ENCODE measurements around the gene ASTN2. TPM values are rescaled to one million over a fixed set of nuclear protein-coding genes. Genes with fewer than 3 reads are reported as not detected.

Gene ASTN2
- total RNA-seq, 1 donor from 2014 or later = 13.6 TPM

GRCh38 chr9:116700882-116701865 lies 713.7 kb downstream of the ASTN2 start:
- Histone ChIP-seq H3K4me3 (ENCODE audit: insufficient read depth, low read depth, low read length) (no peak overlapping the region), H3K36me3 (ENCODE audit: insufficient read depth, low read length) (peaks cover 33% of the 10 kb centered on the region), H3K4me2 (ENCODE audit: low read length) (no peak overlapping the region), H3K9ac (ENCODE audit: low read length) (no peak overlapping the region), H3K9me3 (ENCODE audit: insufficient read depth, low read depth, low read length) (no peaks in the 10 kb centered on the region), H3K4me1 (ENCODE audit: insufficient read depth, low read length) (peaks cover 17% of the 10 kb centered on the region), H3K79me2 (ENCODE audit: insufficient read depth, low read length) (peaks cover 55% of the 10 kb centered on the region), H3K27ac (ENCODE audit: low read depth, low read length) (no peak overlapping the region), H4K20me1 (ENCODE audit: insufficient read depth, low read length) (peaks cover 66% of the 10 kb centered on the region), H2AFZ (ENCODE audit: low read depth, low read length) (no peak overlapping the region), H3K27me3 (ENCODE audit: insufficient read depth, low read length) (no peaks in the 10 kb centered on the region)
- peak overlapping the region; percentile 49 for H3K27ac Mint-ChIP-seq (ENCODE audit: unreplicated experiment)
- FAIRE-seq (peak; percentile 64), DNase-seq (ENCODE audit: low read depth) (no peak)
- H3K9me3 Mint-ChIP-seq (ENCODE audit: unreplicated experiment) = no peaks in the 10 kb centered on the region
- TF ChIP-seq CTCF (IDR thresholded peaks at IDR 0.05; ENCODE audit: insufficient read depth, low read depth, low read length) (no peak), EZH2 (IDR thresholded peaks at IDR 0.05; ENCODE audit: insufficient read depth, low read length) (no peak)
- H3K27me3 Mint-ChIP-seq (ENCODE audit: low read depth, unreplicated experiment) = no peaks in the 10 kb centered on the region
- H3K4me1 Mint-ChIP-seq (ENCODE audit: low read depth, unreplicated experiment) = peaks cover 14% of the 10 kb centered on the region
- no peak overlapping the region for H3K4me3 Mint-ChIP-seq (ENCODE audit: unreplicated experiment)
- H3K36me3 Mint-ChIP-seq (ENCODE audit: low read depth, unreplicated experiment) = peaks cover 27% of the 10 kb centered on the region

- no peak for TF ChIP-seq CTCF (IDR thresholded peaks at IDR 0.05; ENCODE audit: insufficient read depth, low read depth, low read length)
- no peak for TF ChIP-seq EZH2 (IDR thresholded peaks at IDR 0.05; ENCODE audit: insufficient read depth, low read length)
- H3K4me1 ChIP-seq (ENCODE audit: insufficient read depth, low read length) = peaks cover 17% of the 10 kb centered on the region
- H3K4me3 Mint-ChIP-seq (ENCODE audit: unreplicated experiment) = no peak overlapping the region
- peaks cover 27% of the 10 kb centered on the region for H3K36me3 Mint-ChIP-seq (ENCODE audit: low read depth, unreplicated experiment)
- DNase-seq (ENCODE audit: low read depth) (no peak), FAIRE-seq (peak; percentile 39)
- no peak overlapping the region for H2AFZ ChIP-seq (ENCODE audit: low read depth, low read length)
- H3K9me3 Mint-ChIP-seq (ENCODE audit: unreplicated experiment) = no peaks in the 10 kb centered on the region
- peaks cover 64% of the 10 kb centered on the region for H3K79me2 ChIP-seq (ENCODE audit: insufficient read depth, low read length)
- peaks cover 14% of the 10 kb centered on the region for H3K4me1 Mint-ChIP-seq (ENCODE audit: low read depth, unreplicated experiment)
- no peaks in the 10 kb centered on the region for H3K9me3 ChIP-seq (ENCODE audit: insufficient read depth, low read depth, low read length)
- no peak overlapping the region for H3K27ac Mint-ChIP-seq (ENCODE audit: unreplicated experiment)
- peaks cover 66% of the 10 kb centered on the region for H4K20me1 ChIP-seq (ENCODE audit: insufficient read depth, low read length)
- no peak overlapping the region for H3K4me2 ChIP-seq (ENCODE audit: low read length)
- H3K27me3 ChIP-seq (ENCODE audit: insufficient read depth, low read length) = no peaks in the 10 kb centered on the region
- peaks cover 33% of the 10 kb centered on the region for H3K36me3 ChIP-seq (ENCODE audit: insufficient read depth, low read length)
- no peak overlapping the region for H3K9ac ChIP-seq (ENCODE audit: low read length)
- no peak overlapping the region for H3K4me3 ChIP-seq (ENCODE audit: insufficient read depth, low read depth, low read length)
- no peaks in the 10 kb centered on the region for H3K27me3 Mint-ChIP-seq (ENCODE audit: low read depth, unreplicated experiment)
- no peak overlapping the region for H3K27ac ChIP-seq (ENCODE audit: low read depth, low read length)
Observed at GRCh38 chr9:116700279-116700678, 714.6 kb downstream of the ASTN2 start.

- H2AFZ ChIP-seq (ENCODE audit: low read depth, low read length) = no peak overlapping the region
- H3K79me2 ChIP-seq (ENCODE audit: insufficient read depth, low read length) = peaks cover 82% of the 10 kb centered on the region
- H3K4me3 ChIP-seq (ENCODE audit: insufficient read depth, low read depth, low read length) = no peak overlapping the region
- FAIRE-seq (no peak), DNase-seq (ENCODE audit: low read depth) (no peak)
- Mint-ChIP-seq H3K4me1 (ENCODE audit: low read depth, unreplicated experiment) (peaks cover 27% of the 10 kb centered on the region), H3K9me3 (ENCODE audit: unreplicated experiment) (no peaks in the 10 kb centered on the region), H3K27ac (ENCODE audit: unreplicated experiment) (no peak overlapping the region), H3K4me3 (ENCODE audit: unreplicated experiment) (no peak overlapping the region), H3K27me3 (ENCODE audit: low read depth, unreplicated experiment) (no peaks in the 10 kb centered on the region), H3K36me3 (ENCODE audit: low read depth, unreplicated experiment) (peaks cover 27% of the 10 kb centered on the region)
- H3K27ac ChIP-seq (ENCODE audit: low read depth, low read length) = peak overlapping the region; percentile 16
- no peaks in the 10 kb centered on the region for H3K27me3 ChIP-seq (ENCODE audit: insufficient read depth, low read length)
- H3K9me3 ChIP-seq (ENCODE audit: insufficient read depth, low read depth, low read length) = no peaks in the 10 kb centered on the region
- H4K20me1 ChIP-seq (ENCODE audit: insufficient read depth, low read length) = peaks cover 66% of the 10 kb centered on the region
- H3K4me2 ChIP-seq (ENCODE audit: low read length) = peak overlapping the region; percentile 60
- no peak for TF ChIP-seq CTCF (IDR thresholded peaks at IDR 0.05; ENCODE audit: insufficient read depth, low read depth, low read length)
- no peak for TF ChIP-seq EZH2 (IDR thresholded peaks at IDR 0.05; ENCODE audit: insufficient read depth, low read length)
- peaks cover 27% of the 10 kb centered on the region for H3K4me1 ChIP-seq (ENCODE audit: insufficient read depth, low read length)
- H3K9ac ChIP-seq (ENCODE audit: low read length) = no peak overlapping the region
- H3K36me3 ChIP-seq (ENCODE audit: insufficient read depth, low read length) = peaks cover 33% of the 10 kb centered on the region
Observed at GRCh38 chr9:116697887-116698286, 717.0 kb downstream of the ASTN2 start.
